Measurements from ENCODE around the gene ZFP28.

ZFP28 gene

DNA sequence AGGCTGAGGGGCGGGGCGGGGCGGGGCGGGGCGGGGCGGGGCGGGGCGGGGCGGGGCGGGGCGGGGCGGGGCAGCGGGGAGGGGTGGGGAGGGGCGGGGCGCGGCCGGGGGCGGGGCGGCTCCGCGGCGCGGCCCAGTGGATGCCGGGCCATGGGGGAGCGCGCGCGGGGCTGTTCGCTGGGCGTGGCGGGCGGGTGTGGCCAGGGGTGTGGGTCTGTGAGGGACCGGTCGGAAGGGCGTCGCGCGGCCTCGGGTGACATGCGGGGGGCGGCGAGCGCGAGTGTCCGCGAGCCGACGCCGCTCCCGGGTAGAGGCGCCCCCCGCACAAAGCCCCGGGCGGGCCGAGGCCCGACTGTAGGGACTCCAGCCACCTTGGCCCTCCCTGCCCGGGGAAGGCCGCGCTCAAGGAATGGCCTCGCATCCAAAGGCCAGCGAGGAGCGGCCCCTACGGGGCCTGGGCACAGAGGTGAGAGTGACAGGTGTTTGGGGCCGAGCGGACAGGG lies at the start of gene ZFP28:
ZFP28 (plus strand) TSS at position 188 of the 503 bp plus-strand sequence; CDS start at position 259, 71 bp downstream.
- ChIA-PET CTCF (no interaction called here), POLR2A (no interaction called here)
- TF ChIP-seq, protein P1, sequence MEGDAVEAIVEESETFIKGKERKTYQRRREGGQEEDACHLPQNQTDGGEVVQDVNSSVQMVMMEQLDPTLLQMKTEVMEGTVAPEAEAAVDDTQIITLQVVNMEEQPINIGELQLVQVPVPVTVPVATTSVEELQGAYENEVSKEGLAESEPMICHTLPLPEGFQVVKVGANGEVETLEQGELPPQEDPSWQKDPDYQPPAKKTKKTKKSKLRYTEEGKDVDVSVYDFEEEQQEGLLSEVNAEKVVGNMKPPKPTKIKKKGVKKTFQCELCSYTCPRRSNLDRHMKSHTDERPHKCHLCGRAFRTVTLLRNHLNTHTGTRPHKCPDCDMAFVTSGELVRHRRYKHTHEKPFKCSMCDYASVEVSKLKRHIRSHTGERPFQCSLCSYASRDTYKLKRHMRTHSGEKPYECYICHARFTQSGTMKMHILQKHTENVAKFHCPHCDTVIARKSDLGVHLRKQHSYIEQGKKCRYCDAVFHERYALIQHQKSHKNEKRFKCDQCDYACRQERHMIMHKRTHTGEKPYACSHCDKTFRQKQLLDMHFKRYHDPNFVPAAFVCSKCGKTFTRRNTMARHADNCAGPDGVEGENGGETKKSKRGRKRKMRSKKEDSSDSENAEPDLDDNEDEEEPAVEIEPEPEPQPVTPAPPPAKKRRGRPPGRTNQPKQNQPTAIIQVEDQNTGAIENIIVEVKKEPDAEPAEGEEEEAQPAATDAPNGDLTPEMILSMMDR (IDR thresholded peaks at IDR 0.05; ENCODE audit: control extremely low read depth, extremely low read depth, low read depth, missing control alignments): no peak
- no peak for DNase-seq (ENCODE audit: extremely low spot score)

DNA sequence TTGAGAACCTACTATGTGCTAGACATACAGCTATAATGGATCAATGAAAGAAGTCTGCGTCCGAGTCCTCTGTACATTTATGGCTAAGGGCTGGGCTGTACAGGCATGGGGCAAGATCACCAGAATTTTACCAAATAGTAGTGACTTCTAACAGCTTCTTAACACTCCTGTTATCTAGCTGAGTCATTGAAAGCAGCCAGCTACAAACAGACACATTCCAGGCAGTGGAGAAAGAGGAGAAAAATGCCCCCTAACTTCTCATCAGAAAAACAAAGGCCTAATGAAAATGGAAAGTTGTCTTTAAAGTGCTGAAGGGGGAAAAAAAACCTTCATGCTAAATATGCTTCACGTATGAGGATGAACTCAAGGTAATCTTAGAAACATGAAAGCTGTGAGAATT lies 47.3 kb upstream of the ZFP28 start:
- no peak for DNase-seq (ENCODE audit: extremely low spot score)
- ChIA-PET CTCF (no interaction called here), POLR2A (no interaction called here)
- TF ChIP-seq, protein P1 (IDR thresholded peaks at IDR 0.05; ENCODE audit: control extremely low read depth, extremely low read depth, low read depth, missing control alignments): no peak

DNA sequence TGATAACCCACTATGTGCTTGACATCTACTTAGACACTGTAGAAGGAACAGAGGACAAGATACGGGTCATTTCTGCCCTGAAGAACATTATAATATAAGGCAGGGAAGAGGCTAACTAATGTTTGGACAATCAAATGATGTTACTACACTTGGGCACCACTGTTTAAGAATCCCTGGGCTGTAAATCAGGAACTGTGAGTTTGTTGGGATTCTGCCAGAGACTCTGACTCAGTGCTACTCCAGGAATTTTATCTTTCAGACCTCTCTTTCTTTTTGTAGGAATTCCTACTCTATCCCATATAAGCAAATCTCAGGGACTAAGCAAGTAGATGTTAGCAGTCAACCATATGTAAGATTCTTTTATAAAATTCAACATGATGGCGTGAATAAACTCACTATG lies 34.2 kb upstream of the ZFP28 start:
- TF ChIP-seq, protein P1 (IDR thresholded peaks at IDR 0.05; ENCODE audit: control extremely low read depth, extremely low read depth, low read depth, missing control alignments): no peak
- CTCF ChIA-PET: no interaction called here
- no peak for DNase-seq (ENCODE audit: extremely low spot score)
- POLR2A ChIA-PET: no interaction called here

DNA sequence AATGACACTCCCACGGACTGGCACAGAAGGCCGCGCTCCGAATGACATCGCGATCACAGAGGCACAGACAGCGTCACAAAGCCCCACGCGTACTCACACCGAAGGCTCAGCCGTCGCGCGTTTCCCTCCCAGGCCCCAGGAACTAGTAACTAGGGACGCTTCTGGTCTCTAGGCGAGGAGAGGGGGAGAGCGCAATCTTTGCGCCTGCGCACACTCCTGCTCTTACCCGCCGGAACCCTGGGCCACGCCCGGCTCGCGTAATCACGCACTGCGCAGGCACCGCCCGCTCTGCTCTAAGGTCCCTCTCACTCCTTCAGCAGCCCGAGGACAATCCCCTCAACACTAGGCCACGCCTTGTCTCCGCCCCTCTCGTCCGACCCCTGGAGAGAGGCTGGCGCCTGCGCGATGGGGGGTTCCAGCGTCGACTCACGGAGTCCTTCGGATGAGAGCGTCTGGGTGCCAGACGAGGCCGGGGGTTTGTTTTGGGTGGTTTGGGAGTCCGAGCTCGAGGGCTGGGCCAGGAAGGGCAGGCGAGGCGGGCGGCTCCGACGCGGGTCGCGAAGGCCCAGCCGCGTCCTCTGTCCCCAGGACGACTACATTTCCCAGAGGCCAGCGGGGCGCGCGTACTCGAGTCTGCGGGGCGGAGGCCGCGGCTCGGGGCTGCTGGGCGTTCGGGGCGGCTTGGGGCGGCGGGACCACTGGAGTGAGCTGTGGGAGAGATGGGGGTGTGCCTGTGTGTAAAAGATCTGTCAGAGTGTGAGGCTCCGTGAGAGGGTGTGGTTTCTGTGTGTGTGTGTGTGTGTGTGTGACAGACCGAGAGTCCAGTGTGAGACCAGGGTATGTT lies 31.1 kb upstream of the ZFP28 start, which contains the start of gene ZNF471:
ZNF471 (plus strand) TSS at position 410 of the 844 bp plus-strand sequence. CDS start 3,717 bp downstream, outside the sequence.
- no peak for DNase-seq (ENCODE audit: extremely low spot score)
- TF ChIP-seq, protein P1 (IDR thresholded peaks at IDR 0.05; ENCODE audit: control extremely low read depth, extremely low read depth, low read depth, missing control alignments): no peak
- ChIA-PET CTCF (no interaction called here), POLR2A (no interaction called here)

DNA sequence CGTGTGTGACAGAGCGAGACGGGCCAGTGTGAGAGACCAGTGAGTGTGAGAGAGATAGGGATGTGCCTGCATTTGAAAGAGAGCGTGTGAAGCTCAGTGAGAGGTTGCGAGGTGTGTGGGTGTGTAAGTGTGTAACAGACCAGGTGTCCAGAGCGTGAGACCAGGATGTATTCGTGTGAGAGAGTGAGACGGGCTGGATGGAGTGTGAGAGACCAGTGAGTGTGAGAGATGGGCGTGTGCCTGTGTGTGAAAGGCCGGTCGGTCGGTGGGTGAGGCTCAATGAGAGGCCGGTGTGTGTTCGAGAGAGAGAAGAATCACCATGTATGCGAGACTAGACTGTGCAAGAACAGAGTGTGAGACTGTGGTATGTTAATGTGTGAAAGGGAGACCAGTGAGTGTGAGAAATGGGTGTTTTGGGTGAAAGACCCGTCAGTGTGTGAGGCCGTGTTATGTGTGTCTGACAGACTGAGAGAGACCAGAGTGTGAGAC lies 30.4 kb upstream of the ZFP28 start:
- TF ChIP-seq, protein P1 (IDR thresholded peaks at IDR 0.05; ENCODE audit: control extremely low read depth, extremely low read depth, low read depth, missing control alignments): no peak
- ChIA-PET POLR2A (no interaction called here), CTCF (no interaction called here)
- DNase-seq (ENCODE audit: extremely low spot score): no peak

GRCh38 chr19:56525214-56525860 lies 13.4 kb upstream of the ZFP28 start:
- POLR2A ChIA-PET: no interaction called here
- CTCF ChIA-PET: no interaction called here
- TF ChIP-seq, protein P1 (IDR thresholded peaks at IDR 0.05; ENCODE audit: control extremely low read depth, extremely low read depth, low read depth, missing control alignments): no peak
- DNase-seq (ENCODE audit: extremely low spot score): no peak
